ENCODE results near the gene MYO1F.
"Not testable (repeated sequence)": the region's sequence is repeated elsewhere in the genome, so short reads cannot be mapped to it uniquely, and the experiment has no call there.

- TF ChIP-seq CTCF, POLR2A (IDR thresholded peaks at IDR 0.05): not testable (repeated sequence)
Observed at GRCh38 chr19:8617325-8617724, 40.1 kb upstream of the MYO1F start.

Data from lower leg skin (tissue), 3 donors.